Endothelial cell (in vitro differentiated cells): ENCODE data around the gene HLA-DOA. TPM values are rescaled to one million over a fixed set of nuclear protein-coding genes. Genes with fewer than 3 reads are reported as not detected.

Source experiments
- DNase-seq: peaks from one replicate; pipeline ENCODE4 v3.0.0; 2021; ENCODE audit warnings: low spot score
- H3K27ac Mint-ChIP-seq: one replicate; pipeline ENCODE4 v1.8.0; 2021; ENCODE audit warnings: mixed read lengths, inconsistent platforms; ENCODE audit not compliant: unreplicated experiment
- H3K27me3 Mint-ChIP-seq: one replicate; pipeline ENCODE4 v1.8.0; 2021; ENCODE audit warnings: mild to moderate bottlenecking, moderate library complexity, mixed read lengths, inconsistent platforms; ENCODE audit not compliant: unreplicated experiment
- H3K36me3 Mint-ChIP-seq: one replicate; pipeline ENCODE4 v1.8.0; 2021; ENCODE audit warnings: mild to moderate bottlenecking, low read depth, mixed read lengths, inconsistent platforms; ENCODE audit not compliant: unreplicated experiment
- H3K4me1 Mint-ChIP-seq: one replicate; pipeline ENCODE4 v1.8.0; 2021; ENCODE audit warnings: mild to moderate bottlenecking, mixed read lengths, inconsistent platforms; ENCODE audit not compliant: unreplicated experiment
- H3K4me3 Mint-ChIP-seq: one replicate; pipeline ENCODE4 v1.8.0; 2021; ENCODE audit warnings: mild to moderate bottlenecking, mixed read lengths, inconsistent platforms; ENCODE audit not compliant: unreplicated experiment
- H3K9me3 Mint-ChIP-seq: one replicate; pipeline ENCODE4 v1.8.0; 2021; ENCODE audit warnings: mixed read lengths, inconsistent platforms; ENCODE audit not compliant: unreplicated experiment
- total RNA-seq: library from RNA; stranded (reverse); fragmentation: NEBNext Ultra II Directional; extraction: Animal tissue kit (Norgen Biotek cat#: 25700); gene quantifications from one replicate; pipeline ENCODE4 v1.2.1, GENCODE V29; 2021; ENCODE audit not compliant: unreplicated experiment
- TF ChIP-seq, protein P1 (sequence below): fragments of 200-600 bp; sonication (generic); IDR thresholded peaks from one replicate; pipeline ENCODE4 v1.5.0; 2021; ENCODE audit warnings: antibody characterized with exemption; ENCODE audit not compliant: unreplicated experiment

Gene HLA-DOA
- total RNA-seq, 1 donor from 2014 or later = 7.3 TPM

DNA sequence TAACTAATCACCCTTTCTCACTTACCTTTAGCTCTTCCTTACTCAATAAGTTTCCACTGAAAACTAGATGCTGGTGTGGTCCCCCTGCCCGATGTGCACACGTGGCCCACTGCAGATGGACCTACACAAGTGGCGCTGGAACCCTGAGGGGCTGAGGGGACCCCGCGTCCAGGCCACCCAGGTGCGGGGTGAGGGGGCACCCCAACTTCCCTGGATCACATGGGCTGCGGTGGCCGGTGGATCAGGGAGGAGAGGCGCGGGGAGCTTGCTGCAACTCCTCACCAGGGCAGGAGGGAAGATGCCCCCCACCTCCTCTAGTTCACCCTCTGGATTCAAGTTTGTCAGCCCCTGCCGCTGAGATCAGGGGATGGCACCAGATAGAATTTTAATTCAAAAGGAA lies 12.5 kb upstream of the HLA-DOA start:
- Mint-ChIP-seq H3K4me3 (no peak overlapping the region), H3K4me1 (peaks cover 24% of the 10 kb centered on the region), H3K36me3 (no peaks in the 10 kb centered on the region), H3K27ac (no peak overlapping the region), H3K27me3 (no peaks in the 10 kb centered on the region), H3K9me3 (no peaks in the 10 kb centered on the region)
- TF ChIP-seq, protein P1, sequence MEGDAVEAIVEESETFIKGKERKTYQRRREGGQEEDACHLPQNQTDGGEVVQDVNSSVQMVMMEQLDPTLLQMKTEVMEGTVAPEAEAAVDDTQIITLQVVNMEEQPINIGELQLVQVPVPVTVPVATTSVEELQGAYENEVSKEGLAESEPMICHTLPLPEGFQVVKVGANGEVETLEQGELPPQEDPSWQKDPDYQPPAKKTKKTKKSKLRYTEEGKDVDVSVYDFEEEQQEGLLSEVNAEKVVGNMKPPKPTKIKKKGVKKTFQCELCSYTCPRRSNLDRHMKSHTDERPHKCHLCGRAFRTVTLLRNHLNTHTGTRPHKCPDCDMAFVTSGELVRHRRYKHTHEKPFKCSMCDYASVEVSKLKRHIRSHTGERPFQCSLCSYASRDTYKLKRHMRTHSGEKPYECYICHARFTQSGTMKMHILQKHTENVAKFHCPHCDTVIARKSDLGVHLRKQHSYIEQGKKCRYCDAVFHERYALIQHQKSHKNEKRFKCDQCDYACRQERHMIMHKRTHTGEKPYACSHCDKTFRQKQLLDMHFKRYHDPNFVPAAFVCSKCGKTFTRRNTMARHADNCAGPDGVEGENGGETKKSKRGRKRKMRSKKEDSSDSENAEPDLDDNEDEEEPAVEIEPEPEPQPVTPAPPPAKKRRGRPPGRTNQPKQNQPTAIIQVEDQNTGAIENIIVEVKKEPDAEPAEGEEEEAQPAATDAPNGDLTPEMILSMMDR = no peak
- no peak for DNase-seq

DNA sequence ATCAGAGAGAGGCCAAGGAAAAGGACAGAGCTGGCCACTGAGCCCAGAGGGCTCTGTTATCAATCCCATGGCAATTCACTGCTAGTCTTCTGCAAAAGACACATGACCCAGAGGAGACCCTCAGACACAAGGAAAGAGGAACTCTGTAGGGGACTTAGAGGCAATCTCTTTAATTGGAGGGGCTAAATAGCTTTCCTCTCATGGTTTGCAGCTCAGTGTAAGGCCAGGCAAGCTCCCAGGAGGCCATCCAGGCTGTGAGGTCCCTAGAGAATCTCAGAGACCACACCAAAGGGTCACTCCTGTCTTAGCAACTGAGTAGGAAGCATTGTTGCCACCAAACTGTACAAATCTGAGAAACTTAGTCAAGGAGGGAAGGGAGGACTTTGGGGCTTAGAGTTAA lies 10.0 kb upstream of the HLA-DOA start:
- Mint-ChIP-seq H3K27me3 (no peaks in the 10 kb centered on the region), H3K4me1 (peaks cover 24% of the 10 kb centered on the region), H3K27ac (no peak overlapping the region), H3K4me3 (no peak overlapping the region), H3K36me3 (no peaks in the 10 kb centered on the region), H3K9me3 (no peaks in the 10 kb centered on the region)
- TF ChIP-seq, protein P1 = no peak
- DNase-seq = no peak

DNA sequence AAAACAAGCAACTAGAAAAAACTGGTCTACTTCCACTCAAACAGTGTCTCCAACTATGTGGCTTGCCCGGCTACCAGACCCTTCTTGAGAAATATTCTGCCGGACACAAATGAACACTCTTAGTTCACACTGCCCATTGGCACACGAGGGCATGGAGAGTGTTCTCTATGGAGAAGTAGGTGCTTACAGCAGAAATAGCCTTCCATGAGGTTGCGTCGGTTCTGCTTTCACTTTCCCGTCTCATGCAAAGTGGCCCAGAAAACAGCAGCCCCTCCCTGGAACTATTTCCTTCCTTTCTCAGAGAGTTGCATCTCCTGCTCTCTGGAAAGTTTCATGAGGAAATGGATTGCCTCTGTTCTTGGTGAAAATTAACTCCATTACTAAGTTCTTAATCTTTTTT lies 9.5 kb upstream of the HLA-DOA start:
- H3K36me3 Mint-ChIP-seq = no peaks in the 10 kb centered on the region
- no peak for DNase-seq

DNA sequence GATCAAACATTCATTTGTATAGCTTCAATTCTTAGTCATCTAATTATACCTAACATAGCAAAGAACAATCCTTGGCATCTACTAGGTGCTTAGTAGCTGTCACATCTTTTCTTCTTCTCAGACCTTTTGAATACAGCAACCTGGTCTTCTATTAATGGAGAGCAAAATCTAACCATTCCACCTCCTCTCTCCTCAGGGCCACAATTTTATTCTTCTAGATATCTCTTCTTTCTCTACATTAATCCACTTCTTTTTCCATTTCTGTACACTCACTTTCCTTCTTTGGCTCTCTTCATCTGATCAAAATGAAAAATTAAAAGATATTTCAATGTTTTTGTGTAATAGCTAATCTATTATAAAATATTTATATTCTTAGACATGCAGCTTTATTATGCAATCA lies 9.0 kb upstream of the HLA-DOA start:
- Mint-ChIP-seq H3K27ac (no peak overlapping the region), H3K27me3 (no peaks in the 10 kb centered on the region), H3K9me3 (no peaks in the 10 kb centered on the region)

More for the DNA sequence above, 9.5 kb upstream of the HLA-DOA start:
- H3K4me3 Mint-ChIP-seq = no peak overlapping the region
- no peaks in the 10 kb centered on the region for H3K9me3 Mint-ChIP-seq
- no peaks in the 10 kb centered on the region for H3K27me3 Mint-ChIP-seq
- TF ChIP-seq, protein P1 = no peak
- H3K4me1 Mint-ChIP-seq = peaks cover 24% of the 10 kb centered on the region
- H3K27ac Mint-ChIP-seq = no peak overlapping the region

DNA sequence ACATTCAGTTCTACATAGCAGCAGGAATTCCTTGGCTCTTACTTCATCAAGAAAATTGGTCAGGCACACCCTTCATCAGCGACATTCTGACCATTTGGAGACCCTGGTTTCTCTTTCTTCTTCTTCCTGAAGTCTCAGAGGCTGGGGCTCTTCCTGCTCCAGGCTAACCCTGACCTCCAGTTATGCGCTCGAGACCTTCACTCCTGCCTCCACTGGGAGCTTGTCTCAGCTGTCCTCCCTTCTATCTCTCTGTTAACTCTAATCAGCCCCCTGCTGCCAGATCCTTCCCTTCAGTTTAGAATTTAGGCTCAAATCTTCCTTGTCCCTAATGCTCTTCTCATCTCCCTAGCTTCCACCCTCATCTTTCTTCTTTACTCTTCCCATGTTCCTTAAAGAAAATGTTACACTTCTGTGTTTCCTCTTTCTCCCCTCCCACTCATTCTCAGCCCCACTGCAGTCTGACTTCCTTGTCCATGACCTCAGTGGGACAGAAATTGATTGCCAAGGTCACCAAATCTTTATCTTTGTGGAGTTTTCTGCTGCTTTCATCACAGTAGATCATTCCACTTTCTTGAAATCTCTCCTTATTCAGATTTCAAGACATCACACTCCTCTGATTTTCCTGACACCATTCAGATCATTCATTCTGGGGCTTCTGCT lies 8.4 kb upstream of the HLA-DOA start:
- DNase-seq = no peak
- TF ChIP-seq, protein P1 = no peak
- Mint-ChIP-seq H3K4me3 (no peak overlapping the region), H3K27me3 (no peaks in the 10 kb centered on the region), H3K36me3 (no peaks in the 10 kb centered on the region), H3K9me3 (no peaks in the 10 kb centered on the region), H3K27ac (no peak overlapping the region), H3K4me1 (peaks cover 24% of the 10 kb centered on the region)

More for the DNA sequence above, 9.0 kb upstream of the HLA-DOA start:
- DNase-seq = no peak
- Mint-ChIP-seq H3K36me3 (no peaks in the 10 kb centered on the region), H3K4me3 (no peak overlapping the region), H3K4me1 (peaks cover 24% of the 10 kb centered on the region)
- TF ChIP-seq, protein P1 = no peak
